HepG2 (cell line): ENCODE data around the gene PSMA7. TPM values are rescaled to one million over a fixed set of nuclear protein-coding genes. Genes with fewer than 3 reads are reported as not detected.
A peak's percentile ranks its signal among the peaks of the same experiment; 100 is the strongest.

Experiments
- AHDC1 ChIP-seq: sonication (generic); formaldehyde crosslinking; IDR thresholded peaks from 2 replicates; pipeline ENCODE4 v1.5.1; 2020; ENCODE audit warnings: mild to moderate bottlenecking, missing genetic modification reagents, borderline replicate concordance
- ARID5B ChIP-seq: IDR thresholded peaks from 2 replicates; pipeline ENCODE4 v1.4.0; 2020; ENCODE audit warnings: mild to moderate bottlenecking, missing genetic modification reagents
- CEBPG ChIP-seq: IDR thresholded peaks from 2 replicates; pipeline ENCODE4 v1.6.1; 2016
- FOXA3 ChIP-seq: IDR thresholded peaks from 2 replicates; pipeline ENCODE4 v1.6.1; 2016; ENCODE audit warnings: missing genetic modification reagents, missing compliant biosample characterization
- GMEB2 ChIP-seq: IDR thresholded peaks from 2 replicates; pipeline ENCODE4 v1.6.1; 2016; ENCODE audit warnings: missing biosample characterization, missing genetic modification reagents, low read depth
- KAT2B ChIP-seq: fragments of 150-350 bp; IDR thresholded peaks from 2 replicates; pipeline ENCODE4 v1.6.1; 2014; ENCODE audit warnings: low read depth, low read length, borderline replicate concordance
- PATZ1 ChIP-seq: sonication (generic); formaldehyde crosslinking; IDR thresholded peaks from 2 replicates; pipeline ENCODE4 v1.4.0; 2020; ENCODE audit warnings: missing genetic modification reagents
- RBFOX2 ChIP-seq: fragments of 200-400 bp; formaldehyde crosslinking; IDR thresholded peaks from 2 replicates; pipeline ENCODE4 v1.6.1; 2017; ENCODE audit warnings: low read depth, mild to moderate bottlenecking, low read length
- RXRB ChIP-seq: IDR thresholded peaks from 2 replicates; pipeline ENCODE4 v1.6.1; 2016; ENCODE audit warnings: borderline replicate concordance, missing genetic modification reagents, missing compliant biosample characterization
- SAP130 ChIP-seq: IDR thresholded peaks from 2 replicates; pipeline ENCODE4 v1.6.1; 2016; ENCODE audit warnings: low read depth
- SMC3 ChIP-seq: IDR thresholded peaks from 2 replicates; pipeline ENCODE4 v1.6.1; 2011; ENCODE audit warnings: low read length, improper control_type of control experiment
- SP140L ChIP-seq: sonication (generic); formaldehyde crosslinking; IDR thresholded peaks from 2 replicates; pipeline ENCODE4 v1.4.0; 2020; ENCODE audit warnings: missing genetic modification reagents, borderline replicate concordance
- STAG1 ChIP-seq: sonication (generic); formaldehyde crosslinking; IDR thresholded peaks from 2 replicates; pipeline ENCODE4 v1.4.0; 2020; ENCODE audit warnings: missing genetic modification reagents
- ZNF124 ChIP-seq: sonication (generic); formaldehyde crosslinking; IDR thresholded peaks from 2 replicates; pipeline ENCODE4 v1.4.0; 2020; ENCODE audit warnings: missing genetic modification reagents
- ZNF232 ChIP-seq: sonication (generic); formaldehyde crosslinking; IDR thresholded peaks from 2 replicates; pipeline ENCODE4 v1.4.0; 2020; ENCODE audit warnings: missing genetic modification reagents, borderline replicate concordance
- ZNF614 ChIP-seq: IDR thresholded peaks from 2 replicates; pipeline ENCODE4 v1.6.1; 2018; ENCODE audit warnings: missing biosample characterization, missing genetic modification reagents, inconsistent platforms, borderline replicate concordance
- polyA plus RNA-seq, 8 experiments: library from polyadenylated mRNA; depleted of rRNA in 3 of 8; stranded (reverse) in 7 of 8; unstranded in 1 of 8; fragments of >200 nt; fragmentation: Illumina TruSeq in 4 of 8; extraction: Trizol in 4 of 8; gene quantifications; 2 replicates each; pipeline versions ENCODE4 v1.2.1 to v1.2.3, GENCODE V29; 2011 to 2016; ENCODE audit warnings: low read depth in 4 of 8, missing spikeins in 1 of 8, mixed read lengths in 1 of 8; ENCODE audit not compliant: insufficient read depth in 1 of 8
- total RNA-seq, 5 experiments: library from RNA; depleted of rRNA; stranded (reverse); fragments of >200 nt; fragmentation: Illumina TruSeq; extraction: Trizol; gene quantifications; 2 replicates each; pipeline ENCODE4 v1.2.3, GENCODE V29; 2016; ENCODE audit warnings: low read depth in 1 of 5

PSMA7 gene
- total and polyA plus RNA-seq, 2 of the 13 experiments (the other 11 are each of a cell fraction or from before 2014, with no cell fraction given): 531 to 631 TPM

GRCh38 chr20:62136283-62137091, 6.7 kb downstream of the PSMA7 start (continued):
- TF ChIP-seq AHDC1 (CRISPR knock-in tag) (0 out of 2 replicates have a peak, but pooled peaks have one; percentile 11), CEBPG (CRISPR knock-in tag) (peak; percentile 45; the same call in 1 of the 2 replicates), STAG1 (CRISPR knock-in tag) (peak; percentile 90), FOXA3 (CRISPR knock-in tag) (peak; percentile 27; the same call in 1 of the 2 replicates), RBFOX2 (peak; percentile 68), GMEB2 (peak; percentile 35; the same call in 1 of the 2 replicates), RXRB (CRISPR knock-in tag) (peak; percentile 49; the same call in 1 of the 2 replicates), SP140L (CRISPR knock-in tag) (0 out of 2 replicates have a peak, but pooled peaks have one; percentile 56), ZNF232 (CRISPR knock-in tag) (peak; percentile 45; the same call in 1 of the 2 replicates), ARID5B (CRISPR knock-in tag) (no peak), PATZ1 (CRISPR knock-in tag) (peak; percentile 35; the same call in 1 of the 2 replicates), KAT2B (no peak), SAP130 (CRISPR knock-in tag) (peak; percentile 56), ZNF124 (peak; percentile 39; the same call in 1 of the 2 replicates), ZNF614 (peak; percentile 64; the same call in 1 of the 2 replicates), SMC3 (peak; percentile 98)
